NCI-H774 (cell line): ENCODE results near the gene ASPRV1.
"Not testable (repeated sequence)": the region's sequence is repeated elsewhere in the genome, so short reads cannot be mapped to it uniquely, and the experiment has no call there.

Experiments
- DNase-seq: peaks from one replicate; lab custom pipeline; 2025; lab: John Stamatoyannopoulos, UW

Gene ASPRV1

GRCh38 chr2:69961496-69961895 lies at the start of gene ASPRV1:
Gene ASPRV1, minus strand, starts transcription at chr2:69961631. Its CDS starts 195 bp downstream, at chr2:69961436.
- DNase-seq = no peak

- DNase-seq = no peak
Measured at GRCh38 chr2:70010576-70011111, 49.2 kb upstream of the ASPRV1 start.

GRCh38 chr2:70009762-70010575 lies 48.5 kb upstream of the ASPRV1 start:
- DNase-seq = no peak

GRCh38 chr2:70008290-70008689 lies 46.9 kb upstream of the ASPRV1 start:
- DNase-seq = no peak

GRCh38 chr2:70007151-70007550 lies 45.7 kb upstream of the ASPRV1 start:
- DNase-seq = no peak

GRCh38 chr2:70006447-70006784 lies 45.0 kb upstream of the ASPRV1 start:
- DNase-seq = no peak

- DNase-seq = no peak
Measured at GRCh38 chr2:70005752-70006446, 44.5 kb upstream of the ASPRV1 start.

GRCh38 chr2:70005216-70005615 lies 43.8 kb upstream of the ASPRV1 start:
- no peak for DNase-seq

GRCh38 chr2:70003093-70003830 lies 41.8 kb upstream of the ASPRV1 start:
- no peak for DNase-seq

GRCh38 chr2:70002241-70002899 lies 40.9 kb upstream of the ASPRV1 start:
- no peak for DNase-seq

GRCh38 chr2:70000529-70000928 lies 39.1 kb upstream of the ASPRV1 start:
- not testable (repeated sequence) for DNase-seq

GRCh38 chr2:69998761-69999160 lies 37.3 kb upstream of the ASPRV1 start:
- no peak for DNase-seq

GRCh38 chr2:69997015-69997830 lies 35.8 kb upstream of the ASPRV1 start:
- DNase-seq = no peak

GRCh38 chr2:69995511-69995910 lies 34.1 kb upstream of the ASPRV1 start:
- DNase-seq = no peak

- no peak for DNase-seq
Measured at GRCh38 chr2:69994166-69994565, 32.7 kb upstream of the ASPRV1 start.

- no peak for DNase-seq
Measured at GRCh38 chr2:69993708-69994107, 32.3 kb upstream of the ASPRV1 start.

- no peak for DNase-seq
Measured at GRCh38 chr2:69993048-69993565, 31.7 kb upstream of the ASPRV1 start.

- no peak for DNase-seq
Measured at GRCh38 chr2:69992310-69993047, 31.0 kb upstream of the ASPRV1 start.

GRCh38 chr2:69989441-69990105 lies 28.1 kb upstream of the ASPRV1 start:
- DNase-seq = no peak

GRCh38 chr2:69989009-69989408 lies 27.6 kb upstream of the ASPRV1 start:
- DNase-seq = no peak
